ENCODE results near the gene DNAJB6.
"Not testable (repeated sequence)": the region's sequence is repeated elsewhere in the genome, so short reads cannot be mapped to it uniquely, and the experiment has no call there.

DNAJB6 gene

DNA sequence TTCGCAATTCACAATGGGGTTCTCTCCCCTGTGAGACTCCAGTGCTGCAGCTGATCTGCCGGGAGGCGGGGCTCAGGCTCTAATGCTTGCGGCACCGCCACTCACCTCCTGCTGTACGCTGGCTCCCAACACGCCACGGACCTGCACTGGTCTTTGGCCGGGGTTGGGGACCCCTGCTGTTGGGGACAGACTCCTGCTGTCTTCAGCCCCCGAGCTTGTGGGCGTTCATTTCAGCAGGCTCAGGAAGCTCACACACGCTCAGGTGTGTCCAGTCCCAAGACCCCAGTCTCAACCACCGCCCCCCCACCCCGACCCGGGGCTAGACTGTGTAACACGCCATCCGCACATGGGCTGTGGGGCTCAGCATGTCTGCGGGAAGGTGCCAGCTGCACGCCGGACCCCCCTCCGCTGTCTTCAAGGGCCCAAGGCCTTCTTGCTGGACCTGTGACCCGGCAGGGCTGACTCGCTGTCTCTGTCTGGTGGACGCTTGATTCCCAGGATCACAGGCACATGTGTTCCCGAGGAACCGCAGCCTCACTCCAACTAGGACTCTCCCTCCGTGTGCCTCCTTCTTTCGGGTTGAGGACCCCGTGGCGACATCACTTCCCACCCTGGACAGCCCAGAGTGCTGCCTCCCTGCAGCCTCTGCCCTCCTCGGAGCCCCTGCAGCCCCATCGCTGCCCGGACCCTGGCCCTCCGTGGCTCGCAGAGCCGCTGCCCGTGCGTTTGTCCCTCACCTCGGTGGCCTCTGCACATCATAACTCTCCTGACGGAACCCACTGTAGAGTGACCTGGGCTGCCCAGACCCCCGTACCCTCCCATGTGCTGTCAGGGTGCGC lies 106.4 kb downstream of the DNAJB6 start:
- no peak for DNase-seq (ENCODE audit: low read depth, low spot score)

DNA sequence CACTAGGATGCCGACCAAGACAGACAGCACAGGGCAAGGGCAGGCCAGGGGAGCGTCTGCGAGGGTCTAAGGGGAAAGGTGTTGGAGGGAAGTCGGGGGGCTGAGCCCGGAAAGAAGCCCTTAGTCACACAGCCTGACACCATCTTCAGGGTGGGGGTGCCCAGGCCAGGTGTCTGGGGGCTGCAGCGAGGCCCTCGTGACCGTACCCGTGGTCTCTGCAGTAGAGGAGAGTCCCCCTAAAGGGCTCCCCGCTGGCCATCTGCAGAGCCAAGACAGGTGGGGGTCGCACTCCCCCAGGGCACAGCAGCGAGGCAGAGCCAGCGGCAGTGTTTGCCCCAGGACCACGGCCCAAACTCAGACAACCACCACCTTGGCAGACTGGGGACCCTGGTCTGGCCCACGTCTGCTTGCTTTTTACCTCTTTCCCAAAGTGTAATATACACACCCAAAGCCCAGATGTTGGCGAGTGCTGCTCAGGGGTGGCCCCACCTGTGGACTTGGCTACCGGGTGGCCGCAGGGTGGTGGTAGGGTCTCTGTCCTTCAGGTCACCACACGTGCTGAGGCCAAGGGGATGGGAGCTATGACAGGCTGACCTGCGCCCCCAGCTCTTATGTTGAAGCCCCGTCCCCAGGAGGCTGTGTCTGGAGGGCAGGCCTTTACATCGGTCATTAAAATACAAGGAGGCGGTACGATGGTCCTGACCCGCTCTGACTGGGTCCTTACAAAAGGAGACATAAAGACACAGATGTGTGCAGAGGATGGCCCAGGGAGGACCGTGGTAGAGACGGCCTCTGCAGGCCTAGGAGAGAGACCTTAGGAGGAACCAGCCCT lies 107.4 kb downstream of the DNAJB6 start:
- no peak for DNase-seq (ENCODE audit: low read depth, low spot score)

DNA sequence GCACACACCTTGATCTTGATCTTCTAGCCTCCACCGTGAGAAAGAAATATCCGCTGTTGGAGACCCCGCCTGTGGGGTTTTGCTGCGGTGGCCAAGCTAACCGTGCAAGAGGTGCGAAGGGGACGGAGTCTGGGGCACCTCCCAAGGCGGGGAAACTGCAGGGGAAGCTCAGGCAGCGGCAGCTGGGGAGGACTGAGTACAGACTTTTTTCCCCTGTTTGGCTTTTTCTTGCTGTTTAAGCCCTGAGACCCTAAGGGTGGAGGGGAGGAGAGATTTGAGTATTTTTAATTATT lies 108.0 kb downstream of the DNAJB6 start:
- DNase-seq (ENCODE audit: low read depth, low spot score) = no peak

DNA sequence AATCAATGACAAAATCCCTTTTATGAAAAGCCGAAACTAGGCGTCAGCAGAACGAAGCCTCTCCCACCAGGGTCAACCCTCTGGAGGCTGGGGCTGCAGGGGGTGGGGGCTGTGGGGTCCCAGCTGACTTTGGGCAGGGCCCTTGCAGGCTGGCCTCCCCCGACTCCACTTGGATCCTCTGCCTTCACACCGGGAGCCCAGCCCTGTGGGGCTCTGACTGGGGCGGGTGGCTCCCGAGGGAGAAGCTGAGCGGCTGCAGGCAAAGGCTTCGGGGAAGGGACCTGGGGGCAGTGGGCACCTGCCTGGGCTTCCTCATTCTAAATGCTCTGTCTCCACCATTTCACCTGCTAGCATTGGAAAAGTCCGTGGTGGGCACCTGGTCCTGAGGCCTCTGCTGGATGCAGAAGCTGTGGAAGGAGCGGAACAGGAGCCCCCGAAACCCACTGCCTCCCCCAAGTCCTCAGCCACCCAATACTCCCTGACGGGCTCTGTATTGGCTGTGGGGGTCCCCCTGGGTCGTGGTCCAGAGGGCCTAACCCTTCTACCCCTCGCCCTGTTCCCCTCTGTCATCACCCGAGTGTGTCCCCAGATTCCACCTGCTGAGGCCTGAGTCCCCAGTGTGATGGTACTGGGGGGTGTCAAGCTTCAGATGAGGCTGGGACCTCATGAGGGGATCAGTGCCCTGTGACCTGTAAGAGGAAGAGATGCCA lies 108.6 kb downstream of the DNAJB6 start:
- DNase-seq (ENCODE audit: low read depth, low spot score) = no peak

DNA sequence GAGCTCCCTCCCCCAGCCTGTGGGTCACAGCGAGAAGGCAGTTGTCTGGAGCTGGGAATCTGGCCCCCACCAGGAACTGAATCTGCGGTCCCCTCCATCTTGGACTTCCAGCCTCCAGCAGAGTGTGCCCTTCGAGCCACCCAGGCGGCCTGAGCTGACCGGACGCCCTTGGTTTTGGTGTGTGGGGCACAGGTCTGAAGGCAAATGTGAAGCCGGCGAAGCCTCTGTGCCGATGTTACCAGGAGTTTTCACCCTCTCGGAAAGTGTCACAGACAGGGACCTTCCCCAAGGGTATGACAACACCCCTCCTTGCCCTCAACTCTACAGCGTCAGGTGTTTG lies 109.1 kb downstream of the DNAJB6 start:
- DNase-seq (ENCODE audit: low read depth, low spot score) = no peak

DNA sequence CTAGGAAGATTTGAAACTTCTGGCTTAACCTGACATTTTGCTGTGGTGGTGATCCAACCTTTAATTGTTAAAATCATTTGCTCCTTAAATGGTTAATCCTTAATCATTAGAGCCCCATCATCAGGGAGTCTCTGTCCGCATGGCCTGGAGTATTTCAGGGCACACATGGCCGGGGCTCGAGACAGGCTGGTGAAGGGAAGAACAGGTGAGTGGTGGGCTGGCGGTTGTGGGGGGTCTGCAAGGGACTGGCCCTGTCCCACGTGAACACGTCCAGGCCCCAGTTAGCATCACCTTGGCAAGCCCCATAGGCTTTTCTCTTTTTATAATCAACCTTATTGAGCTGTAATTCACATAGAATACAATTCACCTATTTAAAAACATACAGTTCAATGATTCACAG lies 109.5 kb downstream of the DNAJB6 start:
- DNase-seq (ENCODE audit: low read depth, low spot score) = no peak

DNA sequence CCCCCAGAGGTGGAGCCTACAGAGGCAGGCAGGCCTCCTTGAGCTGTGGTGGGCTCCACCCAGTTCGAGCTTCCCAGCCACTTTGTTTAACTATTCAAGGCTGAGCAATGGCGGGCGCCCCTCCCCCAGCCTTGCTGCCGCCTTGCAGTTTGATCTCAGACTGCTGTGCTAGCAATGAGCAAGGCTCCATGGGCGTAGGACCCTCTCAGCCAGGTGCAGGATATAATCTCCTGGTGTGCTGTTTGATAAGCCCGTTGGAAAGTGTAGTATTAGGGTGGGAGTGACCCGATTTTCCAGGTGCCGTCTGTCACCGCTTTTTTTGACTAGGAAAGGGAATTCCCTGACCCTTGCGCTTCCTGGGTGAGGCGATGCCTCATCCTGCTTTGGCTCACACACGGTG lies 117.2 kb downstream of the DNAJB6 start:
- DNase-seq (ENCODE audit: low read depth, low spot score) = not testable (repeated sequence)

DNA sequence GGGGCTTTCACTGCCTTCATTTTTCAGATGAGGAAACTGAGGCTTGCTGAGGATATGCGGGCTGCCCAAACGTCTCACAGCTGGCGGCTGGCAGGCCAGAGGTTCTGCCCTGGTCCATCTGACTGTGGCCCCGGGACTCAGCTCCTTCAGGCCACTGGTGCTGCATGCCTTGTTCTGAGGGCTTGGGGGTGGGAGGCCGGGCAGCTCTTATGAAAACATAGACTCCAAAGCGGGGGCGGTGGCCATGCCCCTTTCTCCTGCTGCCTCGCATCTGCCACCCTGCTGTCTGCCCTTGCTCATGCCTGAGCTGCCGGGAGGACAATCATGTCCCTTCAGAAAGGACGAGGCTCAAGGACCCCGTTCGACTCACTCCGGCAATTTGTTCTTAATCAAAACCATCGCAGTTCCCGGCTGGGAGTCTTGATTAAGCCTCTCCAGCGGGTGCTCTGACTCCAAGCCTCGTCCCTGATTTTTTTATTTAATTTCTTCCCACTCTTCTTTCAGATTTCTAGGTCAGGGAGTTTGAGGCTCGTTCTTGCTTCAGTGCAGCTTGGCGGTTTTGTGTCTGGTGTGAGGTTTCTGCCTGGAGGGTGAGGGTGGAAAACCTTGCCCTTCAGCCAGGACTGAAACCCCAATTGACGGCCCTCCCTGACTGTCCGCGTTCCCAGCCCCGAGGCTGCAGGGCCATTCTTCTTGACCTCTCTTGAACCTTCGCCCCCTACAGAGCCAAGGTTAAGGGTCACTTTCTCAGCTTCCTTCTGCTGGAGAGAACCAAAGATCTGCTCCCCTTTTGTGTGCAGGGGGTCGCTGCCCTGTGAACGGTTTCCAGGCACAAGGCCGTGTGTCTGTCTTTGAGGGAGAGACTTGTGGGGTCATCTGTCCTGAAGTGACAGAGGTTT lies 120.8 kb downstream of the DNAJB6 start:
- no peak for DNase-seq (ENCODE audit: low read depth, low spot score)

DNA sequence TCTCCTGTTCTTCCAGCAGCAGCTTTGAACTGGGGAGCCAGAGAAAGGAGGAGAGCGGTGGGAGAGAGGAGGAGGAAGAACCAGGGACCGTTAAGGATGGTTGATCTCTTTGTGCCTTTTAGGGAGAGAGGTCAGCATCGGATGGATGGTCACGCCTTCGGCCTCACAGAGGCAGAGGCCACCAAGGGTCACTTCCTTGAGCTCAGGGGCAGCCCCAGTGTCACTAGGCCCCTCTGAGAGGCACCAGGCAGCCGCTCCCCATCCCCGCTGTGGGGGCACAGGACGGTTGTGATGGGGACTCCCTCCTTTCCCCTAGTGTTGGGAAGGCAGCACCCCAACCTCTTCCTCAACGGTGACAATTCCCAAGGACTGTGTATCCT lies 121.4 kb downstream of the DNAJB6 start:
- DNase-seq (ENCODE audit: low read depth, low spot score) = no peak

DNA sequence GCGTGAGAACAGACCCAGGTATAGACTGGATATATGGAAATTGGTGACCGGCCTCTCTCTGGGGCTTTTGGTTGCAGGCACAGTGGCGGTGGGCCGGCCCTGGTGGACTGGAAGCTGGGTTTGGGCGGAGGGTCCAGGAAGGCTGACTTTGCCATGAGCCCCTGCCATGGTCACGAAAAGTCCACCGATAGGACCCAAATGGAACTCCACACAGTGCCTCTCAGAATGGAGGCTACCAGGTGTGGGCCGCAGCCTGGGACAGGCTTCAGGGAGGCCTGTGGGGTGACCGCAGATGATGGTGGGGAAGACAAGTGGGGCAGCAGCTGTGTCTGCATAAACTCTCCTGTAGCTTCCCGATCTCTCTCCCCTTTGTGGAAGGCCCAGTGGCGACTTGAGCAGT lies 123.2 kb downstream of the DNAJB6 start:
- no peak for DNase-seq (ENCODE audit: low read depth, low spot score)

DNA sequence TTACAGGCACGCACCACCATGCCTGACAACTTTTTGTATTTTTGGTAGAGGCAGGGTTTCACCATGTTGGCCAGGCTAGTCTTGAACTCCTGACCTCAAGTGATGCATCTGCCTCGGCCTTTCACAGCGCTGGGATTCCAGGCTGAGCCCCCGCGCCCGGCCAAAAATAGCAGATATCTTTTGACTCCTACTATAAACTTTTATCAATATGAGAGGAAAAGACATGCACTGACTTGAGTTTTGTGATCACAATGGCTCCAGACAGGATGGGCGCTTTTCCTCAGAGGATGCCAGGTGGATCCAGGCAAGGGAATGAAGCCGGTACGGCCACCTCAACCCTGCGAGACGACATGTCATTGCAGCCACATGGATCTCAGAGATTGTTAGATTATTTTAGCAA lies 123.9 kb downstream of the DNAJB6 start:
- no peak for DNase-seq (ENCODE audit: low read depth, low spot score)

DNA sequence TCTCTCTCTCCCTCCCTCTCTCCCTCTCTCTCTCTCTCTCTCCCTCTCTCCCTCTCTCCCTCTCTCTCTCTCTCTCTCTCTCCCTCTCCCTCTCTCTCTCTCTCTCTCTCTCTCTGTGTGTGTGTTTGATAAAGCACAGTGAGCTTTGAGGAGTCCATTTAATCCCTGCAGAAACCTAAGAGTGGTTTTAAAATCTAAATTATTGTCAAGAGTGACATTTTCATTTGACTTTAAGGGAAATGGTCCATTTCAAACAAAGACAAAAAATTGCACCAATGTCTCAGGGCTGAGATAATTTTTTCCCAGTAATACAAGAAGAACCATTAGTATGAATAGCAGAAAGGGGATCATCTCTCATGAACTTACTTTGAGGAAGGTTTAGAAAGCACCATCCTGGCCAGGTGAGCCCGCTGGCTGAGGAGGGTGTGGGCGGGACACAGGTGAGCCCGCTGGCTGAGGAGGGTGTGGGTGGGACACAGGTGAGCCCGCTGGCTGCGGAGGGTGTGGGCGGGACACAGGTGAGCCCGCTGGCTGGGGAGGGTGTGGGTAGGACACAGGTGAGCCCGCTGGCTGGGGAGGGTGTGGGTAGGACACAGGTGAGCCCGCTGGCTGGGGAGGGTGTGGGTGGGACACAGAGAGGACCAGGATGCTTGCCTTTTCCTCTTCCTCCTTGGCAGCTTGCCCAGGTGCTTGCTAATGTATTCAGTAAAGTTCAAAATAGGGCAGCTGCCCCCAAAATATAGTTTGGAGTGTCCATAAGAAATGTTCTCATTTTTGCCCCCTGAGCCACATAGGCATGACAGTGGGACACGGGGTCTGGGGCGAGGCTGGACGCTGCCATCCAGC lies 125.0 kb downstream of the DNAJB6 start:
- DNase-seq (ENCODE audit: low read depth, low spot score) = no peak

DNA sequence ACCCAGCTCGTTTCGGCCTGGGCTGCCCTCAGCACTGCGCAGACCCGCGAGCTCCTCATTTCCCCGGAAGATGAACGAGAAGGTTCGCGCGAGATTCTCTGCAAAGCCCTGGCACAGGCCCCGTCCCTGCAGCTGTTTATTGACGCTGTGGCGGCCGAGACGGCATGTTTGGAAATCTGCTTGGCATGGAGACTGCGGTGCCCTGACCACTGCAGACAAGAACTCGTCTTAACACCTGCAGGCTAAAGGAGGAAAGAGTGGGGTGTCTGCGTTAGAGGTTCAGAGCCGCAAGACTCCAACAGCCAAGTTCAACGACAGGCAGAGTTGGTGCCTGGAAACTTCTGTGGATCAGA lies 125.6 kb downstream of the DNAJB6 start:
- no peak for DNase-seq (ENCODE audit: low read depth, low spot score)

DNA sequence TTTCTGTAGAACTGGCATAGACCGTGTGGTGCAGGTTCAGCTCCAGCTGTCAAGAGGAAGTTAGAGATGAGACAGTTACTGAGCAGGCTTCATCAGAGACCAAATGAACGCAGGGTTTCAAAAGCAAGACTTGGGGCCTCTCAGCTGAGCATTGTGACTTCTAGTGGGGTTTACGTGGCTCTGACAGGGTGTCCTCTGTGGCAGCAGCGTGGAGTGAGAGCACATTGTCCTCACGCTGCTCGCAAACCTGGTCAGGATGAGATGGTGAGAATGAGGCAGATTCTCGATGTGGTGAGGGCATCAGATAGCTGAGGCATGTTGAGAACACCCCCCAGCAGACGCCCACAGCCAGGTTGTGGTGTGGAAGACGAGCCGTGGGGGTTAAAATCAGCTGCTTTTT lies 126.0 kb downstream of the DNAJB6 start:
- DNase-seq (ENCODE audit: low read depth, low spot score) = no peak

DNA sequence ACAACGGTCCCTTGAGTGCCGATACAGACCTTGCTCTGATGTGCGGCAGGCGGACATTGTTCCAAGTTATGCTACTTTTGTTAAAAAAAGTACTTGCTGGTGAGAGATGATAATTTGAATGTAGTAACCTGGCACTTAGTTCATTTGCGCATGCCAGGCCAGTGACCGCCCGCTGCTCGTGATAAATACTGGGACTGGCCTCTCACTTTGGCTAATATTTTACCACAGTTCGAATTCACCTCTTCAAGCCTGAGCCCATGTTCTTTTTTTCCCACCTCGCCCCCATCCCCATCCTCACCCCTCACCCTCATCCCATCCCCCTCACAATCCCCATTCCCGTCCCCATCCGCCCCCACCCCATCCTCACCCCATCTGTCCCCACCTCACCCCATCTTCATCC lies 126.4 kb downstream of the DNAJB6 start:
- DNase-seq (ENCODE audit: low read depth, low spot score) = no peak

DNA sequence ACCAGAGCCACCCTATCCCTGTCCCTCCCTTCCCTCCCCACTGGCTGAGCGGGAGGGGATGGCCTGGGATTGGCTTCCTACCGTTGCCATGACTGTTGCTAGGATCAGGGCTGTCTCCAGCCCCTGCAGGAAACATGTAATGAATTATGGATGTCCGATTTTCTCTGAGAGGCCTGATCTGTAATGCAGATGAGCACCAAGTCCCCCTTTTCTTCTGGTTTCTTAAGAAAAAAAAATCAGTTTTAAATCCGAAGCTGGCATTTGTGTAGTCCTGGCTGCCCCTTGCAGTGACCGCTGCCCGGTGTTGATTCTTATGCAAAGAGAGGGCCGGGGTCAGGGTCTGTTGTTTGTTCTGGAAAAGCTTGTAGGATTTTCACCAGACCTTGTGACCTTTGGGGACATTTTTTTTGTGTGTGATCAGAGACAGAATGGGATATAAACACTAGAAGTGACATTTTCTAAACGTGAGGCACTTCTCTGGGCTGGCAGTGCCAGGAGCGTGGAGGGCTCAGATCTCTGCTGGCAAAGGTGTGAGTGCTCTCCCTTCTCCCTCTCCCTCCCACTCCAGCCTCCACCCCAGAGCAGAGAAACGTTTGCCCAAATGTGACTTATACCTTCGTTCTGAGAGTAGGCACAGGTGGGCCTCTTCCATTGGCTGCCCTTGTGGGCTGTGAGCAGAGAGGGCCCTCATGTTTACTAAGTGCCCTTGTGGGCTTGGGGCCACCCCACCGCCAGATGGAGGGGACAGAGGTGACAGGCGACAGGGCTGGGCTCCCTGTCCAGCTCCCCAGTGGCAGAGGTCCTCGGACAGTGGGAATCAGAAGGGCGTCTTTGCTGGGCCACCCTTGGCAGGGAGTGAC lies 127.5 kb downstream of the DNAJB6 start:
- no peak for DNase-seq (ENCODE audit: low read depth, low spot score)

DNA sequence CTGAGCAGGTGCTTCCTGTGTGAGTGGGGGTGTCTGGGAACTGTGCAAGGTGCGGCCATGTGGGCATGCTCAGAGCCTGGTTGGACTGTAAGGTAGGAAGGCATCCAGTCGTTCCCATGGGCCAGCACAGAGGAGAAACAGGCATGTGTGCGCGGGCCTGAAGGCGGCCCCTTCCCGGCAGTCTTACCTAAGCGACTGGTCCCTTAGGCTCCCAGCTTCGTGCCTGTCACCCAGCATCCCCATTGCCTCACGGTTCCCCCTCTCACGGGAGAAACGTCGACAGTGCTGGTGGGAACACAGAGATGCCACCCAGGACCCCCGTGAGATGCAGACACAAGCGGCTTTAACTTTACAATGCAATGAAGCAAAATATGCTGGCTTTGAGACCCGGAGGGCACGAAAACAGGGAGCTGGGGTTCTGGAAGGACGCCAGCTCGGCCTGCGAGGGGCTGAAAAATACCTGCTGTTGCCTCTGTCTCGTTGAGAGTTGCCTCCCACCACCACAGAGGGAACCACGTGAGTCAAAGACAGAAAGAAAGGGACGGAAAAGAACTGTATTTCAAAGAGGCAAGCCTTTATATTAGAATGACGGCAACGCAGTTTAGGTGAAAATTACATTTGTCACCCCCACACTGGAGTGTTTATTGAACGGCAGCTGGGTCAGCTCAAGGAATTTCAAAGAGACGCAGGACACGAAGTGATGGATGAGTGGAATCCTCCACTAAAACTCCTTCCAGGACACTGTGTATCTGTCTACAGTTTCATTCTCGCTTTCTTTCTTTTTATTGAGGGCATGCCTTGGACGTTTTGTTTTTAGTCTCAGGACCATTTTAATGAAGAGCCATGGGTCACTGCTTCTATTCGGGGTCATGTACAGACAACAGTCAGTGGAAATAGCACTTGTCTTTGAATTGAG lies 128.4 kb downstream of the DNAJB6 start:
- DNase-seq (ENCODE audit: low read depth, low spot score) = no peak

DNA sequence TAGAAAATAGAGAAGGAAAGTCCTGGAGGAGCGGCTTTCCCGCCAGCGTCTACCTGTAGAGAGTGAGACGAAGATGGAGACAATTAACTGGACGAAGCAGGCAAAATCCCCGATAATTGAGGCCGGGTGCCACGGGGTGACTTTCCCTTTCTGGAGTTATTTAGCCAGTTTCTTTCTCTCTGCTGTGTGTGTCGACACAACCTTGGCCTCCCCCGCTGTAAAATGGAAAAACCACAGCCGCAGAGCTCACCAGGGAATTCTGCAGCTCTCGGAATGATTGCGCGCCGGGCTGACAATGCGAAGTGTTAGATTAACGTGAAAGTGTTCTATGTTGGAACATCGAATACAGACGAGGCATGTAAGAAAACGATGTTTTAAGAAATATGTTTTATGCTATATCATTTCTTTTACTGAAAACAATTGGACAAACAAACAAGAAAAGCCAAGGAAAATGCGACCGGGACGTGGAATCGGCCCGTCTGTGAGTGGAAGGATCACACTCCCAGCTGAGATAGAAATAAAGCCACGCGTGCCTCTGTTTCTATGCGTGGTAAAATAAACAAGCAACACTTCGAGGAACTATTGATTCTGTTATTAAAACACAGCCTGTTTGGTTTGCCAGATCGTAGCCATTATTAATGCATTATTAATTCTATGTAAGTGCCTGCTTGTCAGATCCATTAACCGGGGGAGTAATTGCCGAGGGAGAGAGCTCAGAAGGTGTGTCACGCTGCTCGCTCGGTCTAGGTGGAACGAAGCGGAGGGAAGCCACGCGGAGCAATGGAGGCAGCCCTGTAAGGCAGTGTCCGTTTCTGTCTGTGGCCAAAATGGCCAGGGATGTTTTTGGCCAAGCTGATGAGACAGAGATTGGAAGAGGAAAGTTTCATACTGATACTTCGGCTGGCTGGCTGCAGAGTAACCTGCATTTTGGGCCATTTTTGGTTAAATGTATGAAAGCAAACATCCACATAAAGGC lies 129.4 kb downstream of the DNAJB6 start:
- no peak for DNase-seq (ENCODE audit: low read depth, low spot score)

All from smooth muscle cell of the brain vasculature (primary cell).